HG03442 (cell line): ENCODE measurements around the gene LSM14B.

Source experiments
- ATAC-seq: cut with Tn5 transposase; IDR thresholded peaks from one replicate; pipeline ENCODE4 v1.9.1; 2021; ENCODE audit warnings: mild to moderate bottlenecking, moderate library complexity; ENCODE audit not compliant: unreplicated experiment

The LSM14B gene

DNA sequence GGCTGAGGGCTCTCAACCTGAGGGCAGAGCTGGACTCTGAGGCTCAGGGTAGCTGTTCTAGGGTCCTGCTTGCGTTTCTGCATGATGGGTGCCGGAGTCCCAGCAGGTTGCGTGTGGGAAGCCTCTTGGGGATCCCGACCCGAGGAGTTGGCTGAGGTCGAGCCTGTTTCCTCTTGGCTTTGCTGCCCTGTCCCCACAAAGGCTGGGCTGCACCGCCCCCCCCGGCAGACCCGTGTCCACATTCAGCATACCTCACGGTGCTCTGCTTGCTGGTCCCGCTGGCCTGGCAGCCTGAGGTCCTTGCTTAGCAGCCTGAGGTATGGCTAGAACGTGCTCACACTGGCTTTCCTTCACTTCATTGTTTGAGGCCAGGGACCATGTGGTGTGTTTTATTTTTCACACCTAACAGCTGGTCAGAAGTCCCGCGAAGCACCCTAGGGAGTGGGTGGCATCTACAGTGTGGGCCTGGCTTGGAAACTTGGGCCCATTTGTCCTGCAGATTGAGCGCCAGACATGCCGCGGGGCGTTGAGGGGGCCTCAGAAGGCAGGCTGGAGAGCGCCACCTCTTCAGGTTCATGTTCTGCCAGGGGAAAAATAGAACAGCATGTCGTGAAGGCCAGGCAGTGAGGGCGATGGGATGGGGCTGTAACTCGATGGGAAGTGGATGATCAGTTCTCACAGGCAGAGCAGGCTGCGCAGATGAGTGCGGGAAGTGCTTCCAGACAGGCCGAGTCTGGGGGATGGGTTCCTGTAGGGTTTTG, 9.5 kb downstream of the LSM14B start:
- ATAC-seq, result no peak

GRCh38 chr20:62132421-62132820, 10.1 kb downstream of the LSM14B start:
- no peak for ATAC-seq

DNA sequence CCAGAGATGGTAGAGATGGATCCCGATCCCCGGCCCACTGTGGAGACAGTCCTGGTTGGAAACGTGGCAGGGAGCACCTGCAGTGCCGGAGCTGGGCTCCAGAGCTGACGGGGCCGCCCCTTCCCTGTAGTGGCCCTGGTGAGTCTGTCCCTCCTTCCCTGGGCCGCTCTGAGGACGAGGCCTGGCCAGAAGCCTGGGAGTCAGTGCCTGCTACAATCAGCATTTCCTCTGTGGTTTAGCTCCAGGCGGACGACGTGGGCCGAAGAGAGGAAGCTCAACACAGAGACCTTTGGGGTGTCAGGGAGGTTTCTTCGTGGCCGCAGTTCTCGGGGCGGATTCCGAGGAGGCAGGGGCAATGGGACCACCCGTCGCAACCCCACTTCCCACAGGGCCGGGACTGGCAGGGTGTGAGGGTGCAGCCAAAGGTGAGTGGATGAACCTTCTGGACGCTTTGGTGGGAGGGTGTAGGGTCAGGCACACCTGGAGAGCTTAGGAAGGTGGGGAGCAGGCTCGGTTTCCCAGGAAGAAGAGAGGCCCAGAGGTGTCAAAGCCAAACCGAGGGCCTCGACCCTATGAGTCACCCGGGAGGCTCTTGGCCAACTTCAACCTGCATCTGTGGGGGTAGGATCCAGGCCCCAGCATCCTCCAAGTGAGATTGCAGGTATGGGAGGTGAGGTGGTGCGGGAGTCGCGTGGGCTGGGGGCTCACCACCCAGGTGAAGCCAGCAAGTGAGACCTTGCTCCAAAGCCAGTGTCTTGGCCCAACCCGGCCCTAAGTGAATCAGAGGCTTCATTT, 11.0 kb downstream of the LSM14B start:
- no peak for ATAC-seq

GRCh38 chr20:62133864-62134263, 11.6 kb downstream of the LSM14B start:
- ATAC-seq, result no peak

DNA sequence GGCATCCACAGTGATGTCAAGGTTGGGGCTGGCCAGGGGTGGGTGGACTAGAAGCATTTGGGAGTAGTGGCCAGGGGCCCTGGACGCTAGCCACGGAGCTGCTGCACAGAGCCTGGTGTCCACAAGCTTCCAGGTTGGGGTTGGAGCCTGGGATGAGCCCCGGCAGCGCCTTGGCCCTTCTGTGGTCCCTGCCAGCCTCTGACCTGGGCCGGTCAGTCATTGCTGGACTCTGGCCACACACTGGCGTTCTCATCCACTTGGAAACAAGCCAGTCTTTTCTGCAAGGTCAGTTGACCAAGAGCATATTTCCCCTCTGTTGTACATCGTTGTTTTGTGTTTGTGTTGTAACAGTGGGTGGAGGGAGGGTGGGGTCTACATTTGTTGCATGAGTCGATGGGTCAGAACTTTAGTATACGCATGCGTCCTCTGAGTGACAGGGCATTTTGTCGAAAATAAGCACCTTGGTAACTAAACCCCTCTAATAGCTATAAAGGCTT, 12.5 kb downstream of the LSM14B start:
- no peak for ATAC-seq

DNA sequence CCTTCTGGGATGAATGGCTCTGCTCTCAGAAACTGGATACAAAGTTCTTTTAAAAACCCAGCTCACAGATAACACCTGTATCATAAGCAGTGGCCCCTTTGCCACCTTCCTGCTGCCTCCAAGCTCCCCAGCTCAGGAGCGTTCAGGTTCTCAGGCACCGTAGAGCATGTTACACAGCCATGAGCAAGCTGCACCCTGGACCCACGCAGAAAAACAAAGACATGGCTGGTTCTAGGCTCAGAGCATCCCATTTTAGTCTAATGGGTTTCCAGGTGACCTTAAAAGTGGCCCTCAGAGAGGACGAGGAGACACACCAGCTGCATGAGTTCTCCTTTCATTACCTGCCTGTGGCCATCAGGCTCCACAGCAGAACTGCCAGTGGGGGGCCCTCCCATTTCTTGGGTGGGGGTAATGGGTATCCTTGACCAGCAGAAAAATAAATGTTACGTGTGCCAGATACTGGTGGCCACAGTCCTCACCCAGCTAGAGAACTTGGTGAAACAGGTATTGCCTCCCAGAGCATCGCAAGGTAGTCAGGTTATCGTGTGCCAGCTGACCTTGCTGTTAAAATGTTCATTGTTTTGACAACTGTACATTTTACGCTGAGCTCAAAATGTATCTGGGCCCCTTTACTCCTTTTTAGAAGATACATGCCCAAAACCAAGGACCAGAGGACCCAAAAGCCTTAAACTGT, 13.4 kb downstream of the LSM14B start:
- no peak for ATAC-seq

GRCh38 chr20:62136283-62137091, 14.2 kb downstream of the LSM14B start:
- no peak for ATAC-seq

DNA sequence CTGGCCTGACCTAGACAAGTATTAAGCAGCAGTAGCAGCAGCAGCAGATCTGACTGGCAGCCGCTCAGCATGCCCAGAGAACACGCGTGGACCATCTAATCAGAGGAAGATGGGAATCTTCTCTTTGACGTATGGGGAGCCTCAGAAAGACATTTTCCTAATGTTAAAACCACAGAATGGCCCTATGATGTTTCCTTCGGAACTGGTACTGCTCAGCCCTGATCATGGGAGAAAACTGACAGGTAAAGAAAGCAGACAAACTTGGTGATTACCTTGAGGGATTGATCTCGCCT, 14.8 kb downstream of the LSM14B start:
- no peak for ATAC-seq

DNA sequence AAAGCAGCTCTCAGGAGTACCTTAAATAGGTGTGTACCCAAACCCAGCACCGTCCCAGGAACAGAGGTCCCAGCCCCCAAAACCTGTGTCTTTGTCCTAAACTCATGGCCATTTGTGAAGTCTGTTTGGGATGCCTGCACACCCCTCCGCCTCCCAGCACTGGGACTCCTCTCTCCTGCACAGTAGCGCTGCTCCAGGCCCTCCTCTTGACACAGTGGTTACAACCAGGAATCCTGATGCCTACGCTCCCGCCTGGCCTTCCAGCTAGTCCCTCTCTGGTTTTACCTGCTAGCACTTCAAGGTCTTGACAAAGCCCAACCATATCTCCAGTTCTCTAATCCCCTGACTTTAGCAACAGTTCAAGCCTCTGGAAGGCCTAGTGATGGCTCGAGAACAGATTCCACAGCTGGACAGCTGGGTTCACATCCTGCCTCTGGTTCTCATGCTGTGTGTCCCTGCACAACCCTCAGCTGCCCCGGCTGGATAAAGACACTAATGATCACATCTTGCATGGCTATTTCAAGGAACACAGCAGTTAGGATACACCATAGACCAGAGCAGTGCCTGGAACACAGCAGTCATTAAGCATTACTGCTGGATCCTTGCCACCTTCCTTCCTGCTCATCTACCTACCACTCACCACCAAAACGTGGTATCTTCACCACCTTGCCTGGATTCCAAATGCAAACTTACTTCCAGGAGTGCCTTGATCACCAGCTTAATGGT, 15.4 kb downstream of the LSM14B start:
- no peak for ATAC-seq

DNA sequence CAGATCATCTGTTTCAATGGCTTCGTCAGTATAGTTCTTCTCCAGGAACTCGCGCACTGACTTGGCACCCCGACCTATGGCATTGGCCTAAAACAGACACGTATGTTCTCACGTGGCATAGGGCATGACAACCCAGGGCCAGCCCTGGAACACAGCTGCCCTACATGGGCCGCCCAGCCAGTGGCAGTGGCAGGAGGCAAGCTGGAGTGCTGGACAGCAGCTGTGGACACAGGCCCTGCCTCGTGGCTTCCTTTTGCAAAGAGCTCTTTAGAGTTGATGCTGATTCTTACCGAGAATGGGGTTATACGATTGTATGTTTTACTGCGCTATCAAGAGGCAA, 15.9 kb downstream of the LSM14B start:
- ATAC-seq, result no peak

DNA sequence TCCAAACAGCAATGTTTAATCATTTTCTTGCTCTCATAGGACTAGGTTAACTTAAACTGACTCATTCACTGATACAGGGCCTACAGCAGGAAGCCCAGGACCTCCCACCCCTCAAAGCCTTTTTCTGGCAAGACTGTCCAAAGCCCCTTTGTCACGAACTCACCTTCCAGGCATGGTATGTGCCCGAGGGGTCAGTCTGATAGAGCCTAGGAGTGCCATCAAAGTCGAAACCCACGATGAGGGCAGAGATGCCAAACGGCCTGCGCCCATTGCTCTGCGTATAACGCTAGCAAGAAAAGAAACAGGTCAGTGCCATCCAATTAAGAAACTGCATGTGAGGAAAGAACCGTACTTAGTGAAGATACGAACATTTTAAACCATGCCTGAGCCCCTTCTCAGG, 16.6 kb downstream of the LSM14B start:
- ATAC-seq, result no peak

GRCh38 chr20:62139636-62140035, 17.4 kb downstream of the LSM14B start:
- no peak for ATAC-seq

GRCh38 chr20:62141043-62141396, 18.7 kb downstream of the LSM14B start:
- ATAC-seq, result no peak

- ATAC-seq, result no peak
These were observed 19.3 kb downstream of the LSM14B start for GRCh38 chr20:62141397-62142251.

DNA sequence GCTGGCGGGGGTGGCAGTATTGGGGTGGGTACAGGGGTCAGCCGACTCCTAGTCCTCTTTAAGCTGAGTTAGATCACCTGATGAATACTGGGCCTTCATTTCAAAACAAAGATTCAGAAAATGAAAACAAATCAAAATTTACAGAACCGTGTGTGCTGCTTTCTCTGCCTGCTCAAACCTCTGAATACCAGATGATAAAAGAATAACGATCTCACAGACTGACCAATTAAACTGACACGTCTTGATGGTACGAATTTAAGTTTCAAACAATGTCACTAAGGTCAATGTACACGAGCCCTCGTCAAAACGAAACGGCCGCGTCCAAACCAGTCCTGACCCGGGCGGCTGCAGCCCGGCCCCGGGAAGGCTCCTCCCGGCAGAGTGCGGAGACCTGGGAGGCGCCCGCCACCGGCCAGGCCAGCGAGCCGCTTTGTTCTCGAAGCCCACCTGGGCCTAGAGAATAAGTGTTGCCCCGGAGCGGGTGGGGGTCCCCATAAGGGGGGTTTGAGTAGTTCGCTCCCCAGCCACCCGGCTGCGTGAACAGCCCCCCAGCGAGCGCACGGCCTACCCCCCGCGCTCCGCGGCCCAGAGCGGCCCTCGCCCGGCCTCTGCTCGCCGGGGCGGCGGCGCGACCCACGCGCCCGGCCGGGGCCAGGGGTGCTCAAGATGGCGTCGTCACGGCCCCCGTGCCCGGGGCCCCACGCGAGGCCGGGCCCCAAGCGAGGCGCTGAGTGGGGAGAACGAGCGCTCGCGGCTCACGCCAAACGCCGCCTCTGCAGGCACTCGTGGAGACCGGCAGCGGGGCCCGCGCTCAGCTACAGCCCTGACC, 20.2 kb downstream of the LSM14B start:
- peak; percentile 21 for ATAC-seq

GRCh38 chr20:62143081-62143956, 21.0 kb downstream of the LSM14B start, which contains the start of the genes PSMA7 and SS18L1:
Gene PSMA7, minus strand, starts transcription at chr20:62143394. Its CDS starts 91 bp downstream, at chr20:62143303.
Gene SS18L1, plus strand, starts transcription at chr20:62143769. Its CDS starts 52 bp downstream, at chr20:62143821.
- peak; percentile 68 for ATAC-seq
